GM19438 (cell line): ENCODE data around the gene ACAD11.

Source experiments
- ATAC-seq: cut with Tn5 transposase; IDR thresholded peaks from one replicate; pipeline ENCODE4 v1.9.1; 2021; ENCODE audit warnings: low read depth; ENCODE audit not compliant: unreplicated experiment

Gene ACAD11

GRCh38 chr3:132659365-132660051, at the start of gene ACAD11:
Gene ACAD11, minus strand, starts transcription at chr3:132659809. Its CDS starts 58 bp downstream, at chr3:132659751.
- ATAC-seq = peak; percentile 54

GRCh38 chr3:132703733-132704132, 44.1 kb upstream of the ACAD11 start:
- ATAC-seq = no peak

GRCh38 chr3:132695422-132695821, 35.8 kb upstream of the ACAD11 start:
- no peak for ATAC-seq

- ATAC-seq = no peak
These were observed 35.4 kb upstream of the ACAD11 start for GRCh38 chr3:132694991-132695390.

- ATAC-seq = no peak
These were observed 30.4 kb upstream of the ACAD11 start for GRCh38 chr3:132690040-132690439.

GRCh38 chr3:132682201-132682600, 22.6 kb upstream of the ACAD11 start:
- no peak for ATAC-seq

GRCh38 chr3:132681421-132681820, 21.8 kb upstream of the ACAD11 start:
- ATAC-seq = no peak

- no peak for ATAC-seq
These were observed 20.3 kb upstream of the ACAD11 start for GRCh38 chr3:132679911-132680310.

GRCh38 chr3:132675408-132675807, 15.8 kb upstream of the ACAD11 start:
- ATAC-seq = no peak

- ATAC-seq = no peak
These were observed 9.7 kb upstream of the ACAD11 start for GRCh38 chr3:132669256-132669777.

- ATAC-seq = no peak
These were observed 5.7 kb upstream of the ACAD11 start for GRCh38 chr3:132665230-132665745.

GRCh38 chr3:132662212-132662611, 2.6 kb upstream of the ACAD11 start:
- no peak for ATAC-seq

GRCh38 chr3:132661101-132661500, 1.5 kb upstream of the ACAD11 start:
- ATAC-seq = no peak

GRCh38 chr3:132660811-132661070, 1.1 kb upstream of the ACAD11 start:
- peak; percentile 2 for ATAC-seq

- ATAC-seq = peak; percentile 61
These were observed 622 bp upstream of the ACAD11 start, which contains the start of gene UBA5 for GRCh38 chr3:132660052-132660810. Gene UBA5, plus strand, starts transcription at chr3:132660329. Its CDS starts 209 bp downstream, at chr3:132660538.

GRCh38 chr3:132659000-132659364, 627 bp downstream of the ACAD11 start:
- ATAC-seq = no peak

- ATAC-seq = no peak
These were observed 1.5 kb downstream of the ACAD11 start for GRCh38 chr3:132657869-132658747.

- no peak for ATAC-seq
These were observed 4.1 kb downstream of the ACAD11 start for GRCh38 chr3:132655471-132655870.

GRCh38 chr3:132654721-132655120, 4.9 kb downstream of the ACAD11 start:
- no peak for ATAC-seq

GRCh38 chr3:132654190-132654589, 5.4 kb downstream of the ACAD11 start:
- no peak for ATAC-seq
